SKM-1 treated with dmso at 0.1 percent for 144 hours (cell line): Measurements from ENCODE around the gene SLC6A17.

Experiments
- DNase-seq: peaks from one replicate; lab custom pipeline; 2025; ENCODE audit not compliant: unreplicated experiment; lab: John Stamatoyannopoulos, UW

The SLC6A17 gene

DNA sequence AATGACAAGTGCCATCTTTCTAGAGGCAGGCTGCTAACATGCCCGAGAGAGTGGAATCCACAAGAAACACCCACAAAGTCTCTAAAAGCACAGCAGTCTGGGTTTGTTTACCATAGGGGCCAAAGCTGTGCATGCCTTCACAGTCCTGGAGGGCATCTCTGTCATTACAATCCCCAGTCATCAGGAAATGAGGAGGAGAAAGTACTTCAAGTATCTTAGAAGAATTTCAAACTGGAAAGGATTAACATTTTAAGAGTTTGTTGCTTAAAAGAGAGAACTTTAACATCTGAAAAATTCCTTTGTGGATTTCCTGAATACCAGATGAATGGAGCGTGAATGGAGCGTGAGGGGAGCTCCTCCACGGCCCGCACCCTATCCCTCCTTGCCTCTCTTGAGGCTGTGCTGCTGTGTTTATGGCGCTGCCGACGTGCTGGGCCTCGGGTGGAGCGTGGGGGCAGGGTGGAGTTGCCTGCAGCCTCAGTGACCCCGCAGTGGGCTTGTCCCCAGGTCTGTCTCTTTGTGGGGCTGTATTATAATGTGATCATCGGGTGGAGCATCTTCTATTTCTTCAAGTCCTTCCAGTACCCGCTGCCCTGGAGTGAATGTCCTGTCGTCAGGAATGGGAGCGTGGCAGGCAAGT lies 23.3 kb downstream of the SLC6A17 start:
- no peak for DNase-seq

DNA sequence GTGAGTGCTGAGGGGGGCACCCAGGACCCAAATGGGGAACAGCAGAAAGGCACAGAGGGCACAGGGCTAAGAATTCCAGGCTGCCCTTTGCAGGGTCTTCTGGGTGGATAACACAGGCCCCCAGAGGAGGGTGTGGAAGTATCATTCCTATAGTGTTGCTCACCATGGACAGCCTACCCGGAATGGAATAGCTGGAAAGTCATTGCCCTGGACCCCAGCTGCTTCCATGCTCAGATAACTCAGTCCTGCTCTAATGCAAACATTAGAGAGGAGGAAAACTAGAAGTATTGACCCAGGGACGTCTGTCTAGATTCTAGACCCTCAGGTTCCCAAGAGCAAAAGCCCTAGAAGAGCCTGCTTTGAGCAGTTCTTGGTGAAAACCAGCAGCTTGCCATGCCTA lies 24.7 kb downstream of the SLC6A17 start:
- no peak for DNase-seq

DNA sequence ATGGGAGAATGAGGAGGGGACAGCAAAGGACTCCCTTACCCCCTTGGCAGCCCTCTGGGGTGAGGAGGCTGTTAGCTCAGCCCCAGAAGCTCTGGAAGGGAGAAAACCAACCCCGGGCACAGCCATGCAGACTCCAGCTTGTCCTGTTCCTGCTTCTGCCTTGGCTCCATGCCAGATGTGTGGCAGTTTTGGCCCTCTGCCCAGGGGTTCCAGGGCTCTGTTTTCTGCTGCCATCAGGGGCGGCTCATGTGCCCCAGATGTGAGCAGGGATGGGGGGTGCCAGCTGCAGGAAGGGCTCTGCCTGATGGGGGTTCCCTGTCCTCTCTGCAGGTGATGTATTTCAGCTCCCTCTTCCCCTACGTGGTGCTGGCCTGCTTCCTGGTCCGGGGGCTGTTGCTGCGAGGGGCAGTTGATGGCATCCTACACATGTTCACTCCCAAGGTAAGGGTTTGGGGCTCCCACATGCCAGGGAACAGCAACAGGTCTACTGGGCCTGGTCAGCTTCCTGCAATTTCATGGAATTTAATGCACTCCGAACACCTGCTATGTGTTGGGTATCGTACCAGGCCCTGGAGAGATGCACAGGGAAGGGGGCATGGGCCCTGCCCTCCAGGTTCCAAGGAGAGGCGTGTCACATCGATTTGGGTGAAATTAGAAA lies 26.1 kb downstream of the SLC6A17 start:
- no peak for DNase-seq

DNA sequence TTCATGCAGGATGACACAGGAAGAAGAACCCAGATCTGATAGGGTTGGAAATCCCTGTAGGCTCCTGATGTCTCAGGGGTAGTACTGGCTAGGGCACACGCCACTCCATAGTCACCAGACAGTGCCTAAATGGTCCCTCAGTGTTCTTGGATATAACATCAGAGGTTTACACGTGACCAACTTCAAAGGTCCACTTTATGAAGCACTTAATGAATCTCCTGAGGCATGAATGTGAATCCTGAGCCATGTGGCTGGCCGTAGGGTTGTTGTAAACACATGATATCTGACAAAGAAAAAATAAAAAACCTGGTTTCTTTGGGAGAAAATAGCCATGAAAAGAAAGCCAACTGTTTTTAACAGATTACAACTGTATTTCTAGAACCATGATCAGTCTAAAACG lies 27.5 kb downstream of the SLC6A17 start:
- no peak for DNase-seq

DNA sequence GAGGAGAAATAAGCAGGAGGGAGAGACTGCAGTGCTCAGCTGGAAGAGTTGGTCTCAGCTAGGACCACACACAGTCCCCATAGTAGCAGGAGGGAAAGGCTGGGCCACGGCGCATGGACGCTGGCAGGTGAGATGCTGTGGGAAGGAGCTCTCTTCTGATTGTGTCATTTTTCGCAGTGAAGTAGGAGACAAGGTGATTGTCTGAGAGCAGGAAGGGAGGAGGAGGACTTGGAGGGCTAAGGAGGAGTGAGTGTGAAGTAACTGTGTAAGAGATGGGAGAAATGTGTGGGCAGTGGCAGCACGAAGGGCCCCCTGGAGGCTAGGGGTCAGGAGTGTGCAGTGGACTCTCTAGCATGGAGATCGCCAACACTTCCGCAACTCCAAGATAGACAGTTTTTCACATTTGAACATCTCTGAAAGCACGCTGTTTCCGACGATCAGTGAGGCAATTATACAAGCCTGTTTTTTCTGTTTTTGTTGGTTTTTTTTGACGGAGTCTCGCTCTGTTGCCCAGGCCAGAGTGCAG lies 33.4 kb downstream of the SLC6A17 start:
- no peak for DNase-seq

DNA sequence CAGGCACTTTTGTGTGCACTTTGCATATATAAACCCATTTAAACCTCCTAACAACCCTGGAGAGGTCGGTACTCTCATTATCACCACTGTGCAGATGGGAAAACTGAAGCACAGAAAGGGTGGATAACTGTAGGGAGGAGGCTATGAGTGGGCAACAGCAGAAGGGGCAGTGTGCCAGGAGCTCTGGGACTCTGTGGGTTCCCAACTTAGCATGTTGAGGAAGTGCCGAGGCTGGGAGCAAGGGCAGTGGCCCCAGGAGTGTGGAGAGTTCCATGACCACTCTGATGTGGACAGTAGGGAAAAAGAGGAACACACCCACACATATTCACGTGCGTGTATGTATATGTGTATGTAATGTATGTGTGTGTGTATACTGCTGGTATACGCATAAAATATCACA lies 34.2 kb downstream of the SLC6A17 start:
- no peak for DNase-seq

DNA sequence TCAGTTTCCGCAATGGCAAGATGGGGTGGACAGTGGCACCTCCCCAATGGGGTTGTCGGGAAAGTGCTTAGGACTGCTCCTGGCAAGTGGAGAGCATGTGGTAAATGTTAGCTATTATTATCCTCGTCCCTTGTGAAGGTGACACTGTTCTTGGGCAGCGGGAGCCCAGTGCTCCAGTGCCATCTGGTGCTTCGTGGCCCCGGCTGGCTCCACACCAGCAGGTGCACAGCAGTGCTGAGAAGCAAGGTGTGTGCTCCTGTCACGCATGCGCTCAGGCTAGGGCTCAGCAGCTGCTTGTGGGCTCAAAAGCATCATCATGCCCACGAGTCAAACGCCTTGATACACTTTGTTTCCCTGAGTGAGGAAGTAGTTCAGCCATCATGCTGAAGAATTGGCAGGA lies 34.9 kb downstream of the SLC6A17 start:
- DNase-seq: no peak

DNA sequence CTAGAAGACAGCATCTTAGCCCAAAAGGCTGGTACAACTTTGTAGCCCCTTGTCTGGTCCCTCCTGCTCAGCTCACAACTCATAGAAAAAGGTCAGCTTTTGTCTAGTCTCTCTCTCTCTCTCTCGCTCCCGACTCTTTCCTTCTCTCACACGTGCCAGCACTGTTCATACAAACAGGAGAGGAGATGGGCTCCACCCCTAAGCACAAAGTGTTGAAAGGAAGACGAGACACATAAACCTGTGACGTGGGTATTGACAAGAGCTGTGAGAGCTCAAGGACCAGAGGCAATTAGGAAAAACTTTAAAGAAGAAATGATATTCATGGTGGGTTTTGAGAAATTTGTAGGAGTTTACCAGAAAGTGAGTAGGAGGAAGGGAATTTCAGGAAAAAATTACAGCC lies 36.3 kb downstream of the SLC6A17 start:
- DNase-seq: no peak

GRCh38 chr1:110187139-110187890 lies 37.0 kb downstream of the SLC6A17 start:
- DNase-seq: no peak

DNA sequence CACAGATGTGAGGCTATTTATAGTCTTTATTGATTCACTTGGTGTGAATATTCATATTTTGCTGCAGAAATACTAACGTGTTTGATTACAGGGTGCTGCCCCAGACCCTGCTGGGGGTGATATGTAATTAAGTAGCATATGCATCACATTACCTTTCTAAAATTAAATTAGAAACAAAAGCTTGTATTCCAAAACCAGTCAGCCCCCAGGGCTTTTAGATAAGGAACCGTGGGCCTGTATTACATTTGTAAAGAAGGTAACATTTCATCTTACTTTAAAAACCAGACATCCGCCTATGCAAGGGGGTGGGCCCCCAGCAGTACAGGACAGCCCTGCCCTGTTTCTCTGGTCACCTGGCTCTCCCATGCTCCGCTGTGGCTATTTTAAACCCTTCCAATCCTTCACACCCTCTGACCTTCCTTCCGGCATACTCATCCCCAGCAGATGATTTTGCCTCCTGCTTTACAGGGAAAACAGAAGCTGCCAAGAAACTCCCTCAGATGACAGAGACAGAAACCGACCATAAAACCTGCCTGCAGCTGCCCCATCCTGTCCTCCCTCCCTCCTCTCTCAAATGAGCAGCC lies 37.8 kb downstream of the SLC6A17 start:
- no peak for DNase-seq

DNA sequence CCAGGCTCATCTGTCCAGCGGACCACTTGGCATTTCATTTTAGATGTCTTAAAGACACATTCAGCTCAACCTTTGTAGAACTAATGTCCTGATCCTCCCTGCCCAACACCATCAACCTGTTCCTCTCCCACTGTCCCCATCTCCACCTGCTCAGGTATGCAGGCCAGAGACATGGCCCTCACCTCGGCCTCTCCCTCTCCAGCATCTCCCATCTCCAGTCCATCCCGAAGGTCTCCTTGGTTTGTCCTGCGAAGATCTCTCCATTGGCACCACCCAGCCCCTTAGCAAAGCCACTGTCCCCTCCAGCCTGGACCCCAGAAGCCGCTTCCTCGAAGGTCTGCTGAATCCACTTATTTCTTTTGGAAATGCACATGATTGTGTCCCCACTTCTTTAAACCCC lies 38.9 kb downstream of the SLC6A17 start:
- no peak for DNase-seq

GRCh38 chr1:110190282-110190929 lies 40.1 kb downstream of the SLC6A17 start:
- DNase-seq: no peak

GRCh38 chr1:110192541-110192940 lies 42.2 kb downstream of the SLC6A17 start:
- no peak for DNase-seq

- DNase-seq: no peak
Observed at GRCh38 chr1:110195196-110195595, 44.9 kb downstream of the SLC6A17 start.

DNA sequence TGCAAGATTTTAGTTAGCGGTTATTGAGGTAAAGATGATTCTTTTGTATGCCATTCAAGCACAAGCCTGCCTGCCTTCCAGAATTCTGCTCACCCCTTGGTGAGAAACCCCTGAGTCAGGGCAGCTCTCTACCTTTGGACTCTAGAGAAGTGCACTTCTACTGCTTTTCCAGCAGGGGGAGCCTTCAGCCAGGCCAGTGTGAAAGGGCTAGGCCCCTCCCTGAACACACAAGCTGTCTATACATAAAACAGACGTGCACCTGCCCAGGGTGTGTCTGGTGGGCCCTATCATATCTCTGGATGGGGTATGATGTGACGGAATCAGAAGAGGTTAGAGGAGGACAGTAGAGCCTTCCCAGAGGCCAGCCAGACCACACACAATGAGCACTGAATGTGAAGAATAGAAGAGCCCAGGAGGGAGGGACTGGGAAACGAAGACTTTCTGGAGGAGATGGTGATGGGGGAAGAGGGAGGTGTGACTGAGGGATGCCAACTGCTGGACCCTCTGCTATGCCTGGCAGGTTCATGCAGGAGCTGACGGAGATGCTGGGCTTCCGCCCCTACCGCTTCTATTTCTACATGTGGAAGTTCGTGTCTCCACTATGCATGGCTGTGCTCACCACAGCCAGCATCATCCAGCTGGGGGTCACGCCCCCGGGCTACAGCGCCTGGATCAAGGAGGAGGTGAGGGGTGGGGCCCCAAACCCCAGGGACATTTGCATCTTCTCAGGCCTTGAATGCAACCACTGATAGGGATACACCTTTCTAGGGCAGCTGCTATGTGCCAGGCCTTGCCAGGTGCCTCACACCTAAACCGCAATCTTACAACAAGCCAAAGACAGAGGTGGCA lies 46.8 kb downstream of the SLC6A17 start:
- peak; percentile 76 for DNase-seq

DNA sequence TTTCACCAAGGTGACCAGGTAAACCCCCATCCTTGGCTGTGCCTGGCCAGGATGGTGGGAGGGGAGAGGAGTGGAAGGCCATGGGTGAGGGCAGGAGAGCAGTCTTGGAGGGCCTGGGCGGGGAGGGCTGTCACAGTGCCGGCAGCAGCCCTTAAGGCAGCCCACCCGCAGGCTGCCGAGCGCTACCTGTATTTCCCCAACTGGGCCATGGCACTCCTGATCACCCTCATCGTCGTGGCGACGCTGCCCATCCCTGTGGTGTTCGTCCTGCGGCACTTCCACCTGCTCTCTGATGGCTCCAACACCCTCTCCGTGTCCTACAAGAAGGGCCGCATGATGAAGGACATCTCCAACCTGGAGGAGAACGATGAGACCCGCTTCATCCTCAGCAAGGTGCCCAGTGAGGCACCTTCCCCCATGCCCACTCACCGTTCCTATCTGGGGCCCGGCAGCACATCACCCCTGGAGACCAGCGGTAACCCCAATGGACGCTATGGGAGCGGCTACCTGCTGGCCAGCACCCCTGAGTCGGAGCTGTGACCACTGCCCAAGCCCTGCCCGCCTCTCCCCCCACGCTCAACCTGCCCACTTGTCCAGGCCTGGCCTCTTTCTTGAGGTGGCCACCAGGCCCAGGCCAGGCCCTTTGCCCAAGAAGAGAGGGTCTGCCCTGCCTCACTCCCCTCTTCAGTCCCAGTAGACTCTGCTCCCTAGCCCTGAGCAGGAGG lies 47.8 kb downstream of the SLC6A17 start:
- no peak for DNase-seq

DNA sequence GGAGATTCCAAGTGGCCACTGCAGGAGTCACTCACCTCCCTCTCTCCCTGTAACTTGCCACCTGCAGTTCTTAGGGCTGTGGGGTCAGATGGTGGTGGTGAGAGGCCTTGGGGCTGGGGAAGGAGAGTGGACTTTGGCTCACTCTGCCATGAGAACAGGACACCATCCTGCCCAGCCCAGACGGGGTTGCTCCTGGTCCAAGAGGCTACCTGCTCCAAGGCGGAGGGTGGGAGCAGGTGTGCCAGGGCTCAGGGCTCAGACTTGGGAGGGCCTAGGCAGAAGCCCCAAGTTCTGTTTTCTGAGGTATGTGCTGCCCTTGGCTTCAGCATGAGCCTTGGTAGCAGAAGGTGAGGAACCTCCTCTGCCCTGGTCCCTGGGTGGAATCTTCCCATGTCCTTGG lies 48.5 kb downstream of the SLC6A17 start:
- no peak for DNase-seq

- DNase-seq: no peak
Observed at GRCh38 chr1:110200190-110200589, 49.9 kb downstream of the SLC6A17 start.

GRCh38 chr1:110200666-110201065 lies 50.4 kb downstream of the SLC6A17 start:
- DNase-seq: no peak
